ENCODE data around the gene MRNIP.

The MRNIP gene

GRCh38 chr5:179865491-179866240 lies 7.0 kb upstream of the MRNIP start:
- DNase-seq (ENCODE audit: low read depth, low spot score): no peak
- Histone ChIP-seq H3K4me3 (ENCODE audit: insufficient read length, low read depth) (no peak overlapping the region), H3K4me1 (ENCODE audit: insufficient read depth, insufficient read length) (peaks cover 7% of the 10 kb centered on the region), H3K27me3 (ENCODE audit: insufficient read depth, insufficient read length) (no peaks in the 10 kb centered on the region), H3K9ac (ENCODE audit: insufficient read length, low read depth) (no peak overlapping the region), H3K9me3 (ENCODE audit: insufficient read depth, low read length) (peaks cover 5% of the 10 kb centered on the region; the same call in 1 of the 2 replicates), H3K36me3 (ENCODE audit: insufficient read depth, insufficient read length, low read length) (peaks cover 81% of the 10 kb centered on the region)
- TF ChIP-seq SUZ12 (IDR thresholded peaks at IDR 0.05; ENCODE audit: extremely low read depth, insufficient read depth, insufficient read length) (no peak), YY1 (IDR thresholded peaks at IDR 0.05; ENCODE audit: insufficient read depth, insufficient read length) (no peak), ZNF274 (IDR thresholded peaks at IDR 0.05; ENCODE audit: low read depth, low read length) (no peak)

GRCh38 chr5:179864686-179865085 lies 6.1 kb upstream of the MRNIP start:
- peaks cover 71% of the 10 kb centered on the region for H3K36me3 ChIP-seq (ENCODE audit: insufficient read depth, insufficient read length, low read length)
- peaks cover 4% of the 10 kb centered on the region for H3K4me1 ChIP-seq (ENCODE audit: insufficient read depth, insufficient read length)
- no peaks in the 10 kb centered on the region for H3K27me3 ChIP-seq (ENCODE audit: insufficient read depth, insufficient read length)
- no peak overlapping the region for H3K9ac ChIP-seq (ENCODE audit: insufficient read length, low read depth)
- DNase-seq (ENCODE audit: low read depth, low spot score): no peak
- H3K4me3 ChIP-seq (ENCODE audit: insufficient read length, low read depth): no peak overlapping the region
- peaks cover 5% of the 10 kb centered on the region; the same call in 1 of the 2 replicates for H3K9me3 ChIP-seq (ENCODE audit: insufficient read depth, low read length)
- TF ChIP-seq ZNF274 (IDR thresholded peaks at IDR 0.05; ENCODE audit: low read depth, low read length): no peak
- no peak for TF ChIP-seq YY1 (IDR thresholded peaks at IDR 0.05; ENCODE audit: insufficient read depth, insufficient read length)
- no peak for TF ChIP-seq SUZ12 (IDR thresholded peaks at IDR 0.05; ENCODE audit: extremely low read depth, insufficient read depth, insufficient read length)

DNA sequence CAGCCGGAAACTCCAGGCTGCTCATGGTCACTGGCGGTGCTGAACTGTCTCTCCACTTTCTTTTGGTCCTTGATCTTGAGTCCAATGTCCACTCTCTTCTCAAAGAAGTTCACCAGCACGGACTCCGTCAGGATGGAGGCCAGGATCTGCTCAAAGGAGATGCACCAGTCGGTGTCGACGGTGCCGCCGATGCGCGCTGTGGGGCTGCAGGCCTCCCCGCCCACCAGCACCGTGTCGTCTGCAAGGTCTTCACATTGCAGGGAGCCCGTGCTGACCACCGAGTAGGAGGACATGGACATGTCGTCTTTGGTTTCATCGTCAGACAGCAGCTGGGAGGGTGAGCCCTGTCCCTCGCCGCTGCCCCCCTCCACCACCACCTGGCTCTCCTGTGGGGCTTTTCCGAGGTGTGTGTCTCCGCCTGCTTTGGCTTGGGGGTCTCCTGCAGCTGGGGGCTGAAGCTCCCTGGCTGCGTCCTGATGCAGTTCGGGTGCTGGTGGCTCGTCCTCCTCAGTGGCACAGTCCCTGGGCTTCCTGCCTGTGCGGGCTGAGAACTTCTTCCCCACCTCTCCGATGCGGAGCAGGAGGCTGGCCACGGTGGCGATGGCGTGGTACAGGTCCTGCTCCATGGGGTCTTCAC lies 5.0 kb upstream of the MRNIP start:
- peaks cover 2% of the 10 kb centered on the region for H3K4me1 ChIP-seq (ENCODE audit: insufficient read depth, insufficient read length)
- H3K36me3 ChIP-seq (ENCODE audit: insufficient read depth, insufficient read length, low read length): peaks cover 60% of the 10 kb centered on the region
- H3K9me3 ChIP-seq (ENCODE audit: insufficient read depth, low read length): peaks cover 5% of the 10 kb centered on the region; the same call in 1 of the 2 replicates
- no peaks in the 10 kb centered on the region for H3K27me3 ChIP-seq (ENCODE audit: insufficient read depth, insufficient read length)
- no peak overlapping the region for H3K9ac ChIP-seq (ENCODE audit: insufficient read length, low read depth)
- TF ChIP-seq YY1 (IDR thresholded peaks at IDR 0.05; ENCODE audit: insufficient read depth, insufficient read length): no peak
- TF ChIP-seq ZNF274 (IDR thresholded peaks at IDR 0.05; ENCODE audit: low read depth, low read length): no peak
- no peak for TF ChIP-seq SUZ12 (IDR thresholded peaks at IDR 0.05; ENCODE audit: extremely low read depth, insufficient read depth, insufficient read length)
- no peak overlapping the region for H3K4me3 ChIP-seq (ENCODE audit: insufficient read length, low read depth)
- DNase-seq (ENCODE audit: low read depth, low spot score): no peak

- no peak for DNase-seq (ENCODE audit: low read depth, low spot score)
- no peak overlapping the region for H3K4me3 ChIP-seq (ENCODE audit: insufficient read length, low read depth)
These were observed 4.3 kb upstream of the MRNIP start for GRCh38 chr5:179862891-179863290.

GRCh38 chr5:179862296-179862695 lies 3.7 kb upstream of the MRNIP start:
- H3K4me1 ChIP-seq (ENCODE audit: insufficient read depth, insufficient read length): peaks cover under 1% of the 10 kb centered on the region
- H3K27me3 ChIP-seq (ENCODE audit: insufficient read depth, insufficient read length): no peaks in the 10 kb centered on the region
- H3K9ac ChIP-seq (ENCODE audit: insufficient read length, low read depth): no peak overlapping the region
- no peak overlapping the region for H3K4me3 ChIP-seq (ENCODE audit: insufficient read length, low read depth)
- TF ChIP-seq YY1 (IDR thresholded peaks at IDR 0.05; ENCODE audit: insufficient read depth, insufficient read length) (no peak), SUZ12 (IDR thresholded peaks at IDR 0.05; ENCODE audit: extremely low read depth, insufficient read depth, insufficient read length) (no peak), ZNF274 (IDR thresholded peaks at IDR 0.05; ENCODE audit: low read depth, low read length) (no peak)
- no peak for DNase-seq (ENCODE audit: low read depth, low spot score)
- peaks cover 52% of the 10 kb centered on the region for H3K36me3 ChIP-seq (ENCODE audit: insufficient read depth, insufficient read length, low read length)
- H3K9me3 ChIP-seq (ENCODE audit: insufficient read depth, low read length): peaks cover 5% of the 10 kb centered on the region; the same call in 1 of the 2 replicates

More at GRCh38 chr5:179862891-179863290, 4.3 kb upstream of the MRNIP start:
- H3K9ac ChIP-seq (ENCODE audit: insufficient read length, low read depth): no peak overlapping the region
- H3K27me3 ChIP-seq (ENCODE audit: insufficient read depth, insufficient read length): no peaks in the 10 kb centered on the region
- peaks cover 57% of the 10 kb centered on the region for H3K36me3 ChIP-seq (ENCODE audit: insufficient read depth, insufficient read length, low read length)
- peaks cover 5% of the 10 kb centered on the region; the same call in 1 of the 2 replicates for H3K9me3 ChIP-seq (ENCODE audit: insufficient read depth, low read length)
- no peak for TF ChIP-seq YY1 (IDR thresholded peaks at IDR 0.05; ENCODE audit: insufficient read depth, insufficient read length)
- no peak for TF ChIP-seq SUZ12 (IDR thresholded peaks at IDR 0.05; ENCODE audit: extremely low read depth, insufficient read depth, insufficient read length)
- no peak for TF ChIP-seq ZNF274 (IDR thresholded peaks at IDR 0.05; ENCODE audit: low read depth, low read length)
- peaks cover 2% of the 10 kb centered on the region for H3K4me1 ChIP-seq (ENCODE audit: insufficient read depth, insufficient read length)

DNA sequence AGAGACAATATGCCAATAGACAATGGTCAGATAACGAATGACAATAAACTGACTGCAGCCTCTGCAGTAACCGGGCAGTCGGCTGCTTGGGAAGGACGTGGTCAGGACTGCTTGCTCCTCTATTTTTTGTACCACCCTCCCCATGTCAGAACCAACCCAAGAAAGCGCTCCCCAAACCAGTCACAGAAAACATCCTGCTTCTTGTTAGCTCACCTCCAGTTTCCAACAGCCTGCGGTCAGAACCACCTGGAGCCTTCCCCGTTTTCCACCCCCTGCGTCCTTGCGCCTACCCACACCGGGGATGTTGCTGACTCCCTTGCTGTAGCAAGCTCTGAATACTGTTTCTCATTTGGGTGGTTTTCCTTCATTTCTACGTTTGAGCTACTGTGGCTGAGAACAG lies 1.7 kb upstream of the MRNIP start:
- H3K9ac ChIP-seq (ENCODE audit: insufficient read length, low read depth): no peak overlapping the region
- peaks cover 32% of the 10 kb centered on the region for H3K36me3 ChIP-seq (ENCODE audit: insufficient read depth, insufficient read length, low read length)
- TF ChIP-seq ZNF274 (IDR thresholded peaks at IDR 0.05; ENCODE audit: low read depth, low read length): no peak
- no peak for TF ChIP-seq SUZ12 (IDR thresholded peaks at IDR 0.05; ENCODE audit: extremely low read depth, insufficient read depth, insufficient read length)
- no peak for TF ChIP-seq YY1 (IDR thresholded peaks at IDR 0.05; ENCODE audit: insufficient read depth, insufficient read length)
- H3K4me1 ChIP-seq (ENCODE audit: insufficient read depth, insufficient read length): no peaks in the 10 kb centered on the region
- H3K27me3 ChIP-seq (ENCODE audit: insufficient read depth, insufficient read length): no peaks in the 10 kb centered on the region
- DNase-seq (ENCODE audit: low read depth, low spot score): no peak
- H3K4me3 ChIP-seq (ENCODE audit: insufficient read length, low read depth): no peak overlapping the region
- peaks cover 5% of the 10 kb centered on the region; the same call in 1 of the 2 replicates for H3K9me3 ChIP-seq (ENCODE audit: insufficient read depth, low read length)

GRCh38 chr5:179858241-179858585 lies 404 bp downstream of the MRNIP start:
- Histone ChIP-seq H3K4me3 (ENCODE audit: insufficient read length, low read depth) (peak overlapping the region; percentile 73), H3K27me3 (ENCODE audit: insufficient read depth, insufficient read length) (no peaks in the 10 kb centered on the region), H3K4me1 (ENCODE audit: insufficient read depth, insufficient read length) (no peaks in the 10 kb centered on the region), H3K9ac (ENCODE audit: insufficient read length, low read depth) (peak overlapping the region; percentile 90), H3K36me3 (ENCODE audit: insufficient read depth, insufficient read length, low read length) (peaks cover 18% of the 10 kb centered on the region), H3K9me3 (ENCODE audit: insufficient read depth, low read length) (peaks cover 5% of the 10 kb centered on the region; the same call in 1 of the 2 replicates)
- no peak for DNase-seq (ENCODE audit: low read depth, low spot score)
- no peak for TF ChIP-seq SUZ12 (IDR thresholded peaks at IDR 0.05; ENCODE audit: extremely low read depth, insufficient read depth, insufficient read length)
- no peak for TF ChIP-seq YY1 (IDR thresholded peaks at IDR 0.05; ENCODE audit: insufficient read depth, insufficient read length)
- TF ChIP-seq ZNF274 (IDR thresholded peaks at IDR 0.05; ENCODE audit: low read depth, low read length): no peak
